ENCODE results near the gene KBTBD12.

The KBTBD12 gene

DNA sequence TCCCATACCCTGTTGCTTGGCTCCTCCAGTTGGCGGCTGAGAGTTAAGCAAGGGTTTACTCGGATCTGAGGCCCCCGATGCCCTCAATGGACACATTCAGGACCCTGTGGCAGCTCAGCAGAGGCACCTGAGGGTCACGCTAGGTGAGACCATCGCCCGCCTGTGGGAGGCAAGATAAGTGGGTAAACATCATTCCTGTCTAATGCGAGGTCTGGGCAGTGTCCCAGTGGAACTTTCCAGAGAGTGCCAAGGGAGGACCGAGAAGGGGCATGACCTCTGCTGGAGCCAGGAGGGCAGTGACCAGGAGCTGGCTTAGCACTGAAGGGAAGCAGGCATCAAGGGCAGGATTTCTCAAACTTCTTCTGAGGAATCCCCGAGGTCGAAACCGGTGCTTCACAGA, 71.8 kb downstream of the KBTBD12 start:
- DNase-seq, result no peak

DNA sequence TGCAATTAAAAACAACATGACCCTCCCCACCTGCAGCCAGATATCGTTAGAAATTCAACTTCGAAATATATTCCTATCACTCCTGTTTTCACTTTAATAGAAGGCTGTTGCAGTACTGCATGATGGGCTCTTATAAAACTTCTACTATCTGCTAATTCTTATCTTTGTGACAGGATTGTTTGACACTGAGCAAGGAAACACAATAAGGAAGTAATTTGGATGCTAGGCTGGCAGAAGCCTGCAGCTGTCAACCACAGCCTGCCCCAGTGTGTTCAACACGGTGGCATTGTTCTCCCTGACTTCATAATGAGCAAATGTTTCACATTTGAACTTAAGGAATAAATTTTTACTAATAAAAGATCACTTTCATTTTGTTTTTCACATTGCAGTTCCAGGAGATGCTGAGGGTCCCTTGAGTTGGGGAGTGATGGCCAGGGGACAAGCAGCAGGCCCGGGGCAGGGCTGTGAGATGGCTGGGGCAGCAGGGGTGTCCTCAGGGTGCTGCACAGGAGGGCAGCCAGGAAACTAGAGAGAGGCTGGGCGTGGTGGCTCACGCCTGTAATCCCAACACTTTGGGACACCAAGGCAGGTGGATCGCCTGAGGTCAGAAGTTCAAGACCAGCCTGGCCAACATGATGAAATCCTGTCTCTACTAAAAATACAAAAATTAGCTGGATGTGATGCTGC, 72.4 kb downstream of the KBTBD12 start:
- DNase-seq, result no peak

DNA sequence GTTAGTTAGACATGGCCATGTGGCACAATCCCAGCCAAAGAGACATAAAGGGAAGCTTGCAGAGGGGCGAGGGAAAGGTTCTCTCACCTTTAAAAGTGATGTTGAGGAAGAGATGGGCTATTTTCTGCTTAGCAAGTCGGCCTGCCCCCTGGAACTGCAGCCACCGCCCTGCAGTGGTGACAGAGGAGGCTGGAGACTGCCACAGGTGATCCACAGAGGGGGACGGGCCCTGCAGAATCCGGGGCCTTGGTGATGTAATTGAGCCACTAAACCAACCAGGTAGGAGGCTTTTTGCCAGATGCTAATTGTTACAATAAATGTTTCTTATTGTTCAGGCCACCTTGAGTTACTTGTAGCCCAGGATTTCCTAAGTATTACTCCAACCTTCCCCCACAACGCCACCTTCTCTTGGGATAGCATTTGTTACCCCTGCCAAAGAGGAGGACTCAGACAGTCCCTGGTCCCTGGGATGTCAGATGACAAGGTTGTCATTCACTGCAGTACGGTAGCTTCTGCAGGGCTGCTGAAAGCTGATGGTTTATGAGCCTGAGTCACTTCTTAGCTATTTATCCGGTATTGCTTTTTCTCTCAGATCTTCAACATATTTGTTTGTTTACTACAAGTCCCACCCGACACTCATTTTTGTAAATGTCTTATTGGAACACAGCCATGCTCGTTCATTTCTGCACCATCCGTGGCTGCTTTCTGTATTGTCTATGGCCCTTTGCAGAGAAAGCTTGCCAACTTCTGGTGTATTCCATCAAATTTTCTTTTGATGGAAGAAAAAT, 73.9 kb downstream of the KBTBD12 start:
- no peak for DNase-seq

DNA sequence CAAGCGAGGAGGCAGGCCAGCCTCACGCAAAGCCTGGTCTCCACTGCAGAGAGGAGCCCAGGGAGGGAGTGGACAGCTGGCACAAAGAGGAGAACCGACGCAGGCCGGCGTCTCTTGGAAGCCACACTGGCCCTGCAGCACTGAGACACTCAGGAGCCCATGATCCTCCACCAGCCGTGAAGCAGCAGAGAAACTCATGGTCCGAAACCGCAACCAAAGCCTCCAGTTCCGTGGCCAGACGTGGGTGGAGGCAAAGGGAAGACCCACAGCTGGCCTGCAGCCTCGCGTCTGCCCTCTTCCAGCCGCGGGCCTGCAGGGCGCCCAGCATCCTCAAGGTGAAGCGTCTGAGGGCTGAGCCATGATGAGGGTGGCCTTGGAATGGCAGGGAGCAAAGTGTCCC, 75.0 kb downstream of the KBTBD12 start:
- no peak for DNase-seq

DNA sequence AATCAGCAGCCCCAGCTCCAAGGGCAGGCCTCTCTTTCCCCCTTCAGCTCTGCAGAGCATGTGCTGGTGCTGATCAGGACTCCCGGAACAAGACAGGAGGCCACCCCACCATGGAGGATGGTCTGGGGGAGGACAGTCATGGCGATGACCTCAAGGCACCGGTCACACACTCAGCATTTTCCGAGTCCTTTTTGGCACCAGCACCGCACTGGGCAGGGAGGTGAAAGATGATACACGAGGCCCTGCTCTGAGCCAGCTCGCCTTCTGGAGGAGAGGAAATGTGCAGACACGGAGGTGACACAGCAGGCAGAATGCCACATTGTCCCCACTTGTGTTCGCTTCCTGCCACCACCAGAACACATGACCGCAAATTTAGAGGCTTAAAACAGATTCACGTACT, 75.4 kb downstream of the KBTBD12 start:
- no peak for DNase-seq

DNA sequence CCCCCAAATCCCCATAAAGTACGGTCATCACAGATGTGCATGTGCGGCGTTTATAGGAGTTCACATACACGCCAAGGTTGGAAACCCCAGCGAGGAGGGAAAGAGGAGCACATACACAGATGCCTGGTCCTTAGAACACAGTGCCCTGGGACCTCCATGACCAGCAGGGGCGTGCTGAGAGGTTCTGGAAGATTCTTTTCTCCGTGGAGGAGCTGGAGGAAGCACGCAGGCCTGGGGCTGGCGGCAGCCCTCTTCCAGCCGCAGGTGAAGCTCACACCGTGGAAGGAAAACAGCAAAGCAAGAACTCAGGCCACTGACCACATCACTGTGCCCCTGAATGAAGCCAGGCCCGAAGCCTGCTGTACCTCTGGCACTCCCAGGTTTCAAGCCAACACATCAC, 76.2 kb downstream of the KBTBD12 start:
- DNase-seq, result no peak

DNA sequence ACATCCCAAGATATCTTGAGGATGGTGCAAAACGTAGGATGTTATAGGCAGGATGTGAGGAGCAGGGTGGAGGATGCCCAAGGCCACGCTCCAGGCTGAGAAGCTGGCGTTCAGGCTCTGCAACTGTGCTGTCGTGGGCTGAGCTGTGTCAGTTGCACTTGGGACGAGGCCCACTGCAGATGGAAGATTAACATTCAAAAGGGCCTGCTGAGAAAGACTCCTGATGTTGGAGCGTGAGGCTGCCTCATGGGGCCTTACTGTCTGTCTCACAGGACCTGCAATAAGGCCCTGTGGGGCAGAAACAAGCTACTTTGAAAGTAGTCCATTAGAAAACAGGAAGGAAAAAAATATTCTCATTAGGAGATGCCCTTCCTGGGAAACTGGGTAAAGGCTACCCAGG, 76.6 kb downstream of the KBTBD12 start:
- DNase-seq, result no peak

DNA sequence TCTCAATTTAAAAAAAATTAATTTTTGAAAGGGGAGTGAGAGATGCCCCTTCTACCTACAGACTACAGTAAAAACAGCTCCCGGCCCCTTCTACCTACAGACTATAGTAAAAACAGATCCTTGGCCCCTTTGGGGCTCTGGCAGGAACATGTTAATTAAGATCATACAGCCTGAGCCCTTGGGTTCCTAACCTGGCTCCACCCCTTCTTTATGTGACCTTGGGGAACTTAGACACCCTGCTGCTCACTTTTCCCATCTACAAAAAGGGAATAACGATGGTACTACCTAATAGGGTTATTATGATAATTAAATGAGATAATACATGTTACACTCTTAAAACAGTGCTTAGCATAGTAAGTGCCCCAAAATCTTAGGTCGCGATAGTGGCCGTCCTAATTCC, 77.1 kb downstream of the KBTBD12 start:
- DNase-seq, result no peak

DNA sequence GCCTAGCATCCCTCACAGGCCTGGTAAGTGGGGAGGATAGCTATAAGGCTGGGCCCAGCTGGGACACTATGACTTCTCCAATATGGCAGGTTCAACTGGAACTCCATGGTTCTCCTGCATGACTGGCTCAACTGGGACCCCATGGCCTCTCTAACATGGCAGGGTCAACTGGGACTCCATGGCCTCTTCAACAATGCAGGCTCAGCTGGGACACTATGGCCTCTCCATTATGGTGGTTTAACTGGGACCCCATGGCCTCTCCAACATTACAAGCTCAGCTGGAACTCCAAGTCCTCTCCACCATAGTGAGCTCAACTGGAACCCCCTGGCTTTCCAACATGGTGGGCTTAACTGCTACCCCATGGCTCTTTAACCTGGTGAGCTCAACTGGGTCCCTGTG, 79.0 kb downstream of the KBTBD12 start:
- no peak for DNase-seq

DNA sequence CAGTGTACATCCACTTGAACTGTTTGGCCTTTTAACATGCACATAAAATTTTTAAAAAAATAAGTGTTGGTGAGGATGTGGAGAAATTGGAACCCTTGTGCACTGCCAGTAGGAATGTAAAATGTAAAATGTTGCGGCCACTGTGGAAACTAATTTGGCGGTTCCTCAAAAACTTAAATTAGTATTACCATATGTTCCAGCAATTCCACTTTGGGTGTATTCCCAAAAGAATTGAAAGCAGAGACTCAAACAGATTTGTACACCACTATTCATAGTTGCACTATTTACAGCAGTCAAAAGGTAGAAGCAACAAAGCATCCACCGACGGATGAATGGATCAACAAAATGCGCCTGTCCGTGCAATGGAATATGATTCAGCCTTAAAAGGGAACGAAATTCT, 82.0 kb downstream of the KBTBD12 start:
- DNase-seq, result no peak

DNA sequence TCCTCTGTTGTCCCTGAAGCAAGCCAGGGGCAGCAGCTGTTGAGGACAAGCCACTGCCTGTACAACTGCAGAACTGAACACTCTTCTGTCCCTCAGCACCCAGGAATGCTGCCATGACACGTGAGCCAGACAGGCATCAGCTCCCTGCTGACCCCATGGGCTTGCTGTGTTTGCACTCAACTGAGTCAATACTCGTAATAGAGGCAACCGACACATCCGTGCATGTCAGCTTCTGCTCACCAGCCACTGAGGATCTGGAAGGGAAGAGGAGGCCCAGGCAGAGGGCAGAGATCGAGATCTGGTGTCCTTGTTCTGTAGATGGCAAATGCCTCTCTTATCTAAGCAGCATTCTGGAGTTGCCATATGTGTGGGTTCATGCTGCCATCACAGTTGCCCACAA, 82.9 kb downstream of the KBTBD12 start:
- peak; percentile 67 for DNase-seq

DNA sequence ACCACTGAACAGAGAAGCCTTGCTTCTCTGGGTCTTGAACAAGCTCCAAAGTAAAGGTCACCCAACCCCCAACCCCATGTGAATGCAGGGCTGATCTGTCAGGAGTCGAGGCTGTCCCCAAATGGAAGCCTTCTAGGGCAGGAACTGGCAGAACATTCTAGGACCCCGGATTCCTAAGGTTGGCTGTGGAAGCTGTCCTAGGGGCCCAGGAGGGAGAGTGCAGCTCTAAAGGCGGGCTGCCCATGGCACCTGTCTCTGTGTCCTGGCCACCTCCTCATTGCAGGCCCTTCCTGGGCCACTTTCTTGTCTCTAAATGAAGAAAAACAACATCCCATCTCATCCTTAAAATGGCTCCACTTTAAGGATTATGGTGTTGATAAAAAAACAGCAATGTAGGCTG, 83.6 kb downstream of the KBTBD12 start:
- DNase-seq, result no peak

DNA sequence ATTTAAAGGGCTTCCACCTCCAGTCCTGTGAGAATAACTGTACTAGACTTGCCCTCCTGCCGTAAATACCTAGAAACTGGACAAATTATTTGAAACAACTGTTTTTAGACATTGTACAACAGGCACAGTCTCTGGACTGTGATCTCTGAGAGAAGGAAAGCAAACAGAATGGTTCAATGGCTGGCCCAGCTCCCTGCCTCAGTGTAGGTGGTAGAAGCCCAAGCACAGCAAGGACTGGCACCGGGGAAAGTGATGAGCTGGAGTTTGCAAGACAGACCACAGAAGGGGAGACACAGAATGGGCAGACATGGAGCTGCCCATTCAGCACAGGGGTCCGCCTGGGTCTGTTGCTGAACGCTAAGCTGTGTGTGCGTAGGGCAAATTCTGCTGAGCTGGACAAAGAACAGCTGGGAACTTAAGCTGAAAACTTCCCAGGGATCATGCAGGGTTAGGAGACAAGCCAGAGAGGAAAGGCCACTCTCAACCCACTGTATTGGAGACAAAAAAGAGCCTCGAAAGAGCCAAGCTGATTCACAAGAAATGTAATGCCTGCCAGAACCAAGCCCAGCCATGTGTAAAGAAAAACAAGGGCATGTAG, 84.6 kb downstream of the KBTBD12 start:
- no peak for DNase-seq

DNA sequence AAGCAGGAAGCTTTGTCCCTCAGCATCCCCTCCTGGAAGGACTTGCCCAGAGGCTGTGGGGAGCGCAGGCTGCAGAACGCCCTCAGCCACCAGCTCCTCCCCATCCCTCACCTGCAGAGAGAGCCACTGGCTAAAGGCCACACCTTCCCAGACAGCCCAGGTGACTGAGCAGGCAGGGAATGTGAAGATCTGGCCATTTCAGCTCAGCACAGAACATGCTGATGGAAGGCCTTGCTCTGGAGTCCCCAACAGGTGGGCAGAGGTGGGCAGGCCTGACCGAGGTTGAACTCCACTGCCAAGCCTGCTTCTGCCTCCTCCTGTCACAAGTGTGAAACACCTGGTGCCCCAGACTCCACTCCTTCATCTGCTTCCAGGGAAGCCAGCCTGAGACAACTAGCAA, 86.5 kb downstream of the KBTBD12 start:
- DNase-seq, result peak; percentile 44

DNA sequence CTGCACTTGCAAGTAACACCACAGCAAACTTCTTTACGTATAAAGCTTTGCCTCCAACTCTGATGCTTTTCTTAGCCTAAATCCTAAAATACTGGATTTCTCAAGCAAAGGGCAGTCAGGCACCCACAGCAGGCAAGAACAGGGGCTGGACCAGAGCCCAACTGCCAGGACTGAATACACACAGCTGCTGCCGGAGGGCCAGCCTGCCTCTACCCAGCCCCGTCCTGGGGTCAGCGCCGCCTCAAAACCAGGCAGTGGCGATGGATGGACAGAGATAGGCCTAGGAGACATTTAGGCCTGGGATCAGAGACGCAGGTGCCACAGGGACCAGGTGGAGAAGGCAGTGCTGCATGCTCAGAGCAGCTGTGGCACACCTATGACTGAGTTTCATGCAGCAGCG, 89.6 kb downstream of the KBTBD12 start:
- no peak for DNase-seq

DNA sequence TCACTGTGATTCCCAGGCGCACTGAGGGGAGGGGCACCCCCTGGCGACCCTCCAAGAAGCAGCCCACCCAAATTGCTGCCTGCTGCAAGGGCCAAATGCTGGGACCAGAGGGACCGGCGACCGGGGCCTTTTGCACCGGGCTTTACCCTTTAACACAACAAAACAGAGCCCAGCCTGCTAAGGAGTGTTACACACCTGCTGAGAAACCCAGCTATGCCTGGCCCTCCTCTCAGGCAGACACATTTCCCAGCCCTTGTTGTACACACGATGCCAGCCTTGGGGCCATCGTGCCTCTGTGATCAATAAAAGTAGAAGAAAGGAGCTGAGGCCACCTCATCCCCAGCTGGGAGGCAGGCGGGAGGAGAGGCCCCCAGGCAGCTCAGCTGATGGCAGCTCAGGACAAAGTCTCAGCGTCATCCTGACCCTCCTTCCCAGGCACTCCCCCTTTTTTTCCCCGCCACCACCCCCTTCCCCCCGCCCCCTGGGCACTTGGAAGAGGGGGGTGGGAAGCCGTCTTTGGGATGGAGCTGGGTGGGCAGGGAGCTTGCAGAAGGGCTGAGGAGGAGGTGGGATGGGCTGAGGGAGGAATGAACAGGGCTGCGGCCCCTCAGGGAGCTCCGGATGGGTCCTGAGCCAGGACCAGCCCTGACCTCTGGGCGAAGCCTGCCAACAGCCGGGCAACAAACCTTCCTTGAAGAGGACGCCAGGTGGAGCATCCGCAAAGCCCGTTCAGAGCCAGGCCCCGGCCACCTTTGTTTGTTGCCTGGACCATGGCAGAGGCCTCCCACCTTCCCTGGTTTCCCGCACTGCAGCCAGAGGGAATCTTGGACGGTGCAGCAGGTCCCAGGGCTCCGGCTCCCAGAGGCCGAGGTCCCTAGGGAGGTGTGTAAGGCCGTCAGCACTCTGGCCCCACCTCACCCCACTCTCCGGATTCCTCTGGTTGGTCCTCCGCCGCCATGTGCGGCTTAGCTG, 91.3 kb downstream of the KBTBD12 start:
- DNase-seq, result no peak

DNA sequence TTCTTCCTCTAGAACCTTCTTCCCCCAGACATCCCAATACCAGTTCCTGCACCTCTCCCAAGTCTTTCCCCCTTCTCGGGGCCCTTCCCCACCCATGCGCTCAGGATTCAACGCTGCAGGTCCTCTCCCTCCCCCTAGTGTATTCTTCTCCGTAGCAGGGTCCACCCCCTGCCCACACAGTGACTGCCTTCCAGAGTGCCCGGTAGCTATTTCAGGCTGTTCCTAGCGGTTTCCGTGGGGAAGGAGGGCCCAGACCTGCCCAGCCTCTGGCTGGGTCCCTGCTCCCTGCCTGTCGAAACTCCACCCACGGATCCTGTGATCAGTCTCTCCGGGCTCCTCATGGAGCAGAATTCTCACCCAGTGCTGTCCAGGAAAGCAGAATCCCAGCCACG, 92.0 kb downstream of the KBTBD12 start:
- DNase-seq, result no peak

DNA sequence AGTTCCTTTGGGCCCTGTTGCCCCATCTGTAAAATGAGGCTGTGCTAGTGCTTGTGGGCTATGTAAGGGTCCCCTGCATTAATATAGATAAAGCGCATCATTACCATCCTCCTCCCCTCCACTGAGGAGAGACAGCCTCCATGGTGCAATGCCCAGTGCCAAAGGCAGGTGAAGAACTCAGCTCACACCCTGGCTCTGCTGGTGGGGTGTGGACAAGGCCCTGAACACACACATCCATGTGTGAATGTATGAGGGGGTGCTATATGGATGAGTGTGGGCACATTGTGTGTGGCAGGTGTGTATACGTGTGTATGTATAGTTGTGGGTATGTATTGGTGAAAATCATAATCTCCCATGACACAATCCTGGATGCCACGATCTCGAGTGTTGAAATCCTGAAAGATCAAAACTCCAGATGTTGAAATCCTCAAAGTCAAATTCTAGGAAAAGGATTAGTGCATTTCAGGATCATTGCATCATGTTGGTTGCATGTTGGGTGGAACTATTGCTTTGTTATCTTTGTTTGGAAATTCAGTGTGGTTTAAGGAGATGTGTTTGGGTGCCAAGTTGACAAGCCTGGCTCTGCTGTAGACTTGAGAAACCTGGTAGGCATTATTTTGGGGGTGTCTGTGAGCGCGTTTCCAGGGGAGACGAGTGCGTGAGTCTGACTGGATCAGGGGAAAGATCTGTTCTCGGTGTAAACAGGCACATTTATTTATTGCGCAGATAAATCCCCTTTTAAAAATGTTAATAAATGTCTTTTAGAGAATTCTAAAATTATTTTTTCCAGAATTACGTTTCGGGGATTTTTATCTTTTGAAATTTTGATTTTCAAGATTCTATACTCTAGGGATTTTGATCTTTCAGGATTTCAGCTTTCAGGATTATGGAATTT, 95.2 kb downstream of the KBTBD12 start:
- no peak for DNase-seq

DNA sequence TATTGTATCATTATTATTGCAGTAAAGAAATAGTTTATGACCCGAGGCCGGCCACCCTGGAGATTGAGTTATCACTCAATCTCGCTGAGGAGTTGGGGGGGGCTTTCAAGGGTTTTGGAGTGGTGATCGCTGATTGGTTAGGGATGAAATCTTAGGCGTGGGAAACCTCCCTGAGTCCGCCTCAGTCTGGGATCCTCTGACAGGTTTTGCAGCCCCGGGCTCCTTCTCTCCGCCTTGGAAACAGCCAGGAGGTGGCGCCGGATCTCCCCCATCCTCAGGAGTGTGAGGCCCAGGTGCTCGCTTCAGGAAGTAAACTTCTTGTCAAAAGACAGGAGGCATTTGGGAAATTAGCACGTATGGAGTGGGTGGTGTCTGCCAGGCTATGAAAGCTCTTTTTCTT, 96.1 kb downstream of the KBTBD12 start:
- peak; percentile 85 for DNase-seq

DNA sequence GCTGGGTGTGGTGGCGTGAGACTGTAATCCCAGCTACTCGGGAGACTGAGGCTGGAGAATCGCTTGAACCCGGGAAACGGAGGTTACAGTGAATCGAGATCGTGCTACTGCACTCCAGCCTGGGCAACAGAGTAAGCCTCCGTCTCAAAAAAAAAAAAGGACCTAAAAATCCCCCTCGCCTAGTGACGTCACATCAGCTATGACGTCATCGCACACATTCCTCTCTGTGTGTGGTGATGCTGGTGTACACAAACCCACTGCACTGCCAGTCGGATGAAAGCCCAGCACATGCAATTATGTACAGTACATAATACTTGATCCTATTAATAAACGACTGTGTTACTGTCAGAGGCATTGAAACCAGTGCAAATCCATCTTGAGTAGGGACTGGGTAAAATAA, 97.0 kb downstream of the KBTBD12 start:
- peak; percentile 6 for DNase-seq

DNA sequence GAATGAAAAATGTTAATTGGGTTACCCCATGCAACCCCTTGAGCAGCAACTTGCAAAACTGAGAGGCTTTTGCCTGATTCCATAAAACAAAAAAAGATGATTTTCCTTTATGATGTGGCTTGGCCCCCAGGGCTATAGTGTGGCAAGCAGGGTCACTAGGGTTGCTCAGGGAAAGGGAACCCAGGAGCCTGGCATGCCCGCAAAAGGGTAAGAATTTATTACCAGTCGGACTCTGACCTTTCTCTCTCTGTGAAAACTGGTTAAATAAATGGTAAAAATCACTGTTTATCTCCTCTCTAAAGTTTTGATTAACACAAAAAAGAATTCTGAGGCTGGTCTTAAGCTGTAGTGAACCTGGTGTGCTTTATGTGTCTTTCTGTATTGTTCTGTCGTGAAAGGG, 99.5 kb downstream of the KBTBD12 start:
- DNase-seq, result no peak

DNA sequence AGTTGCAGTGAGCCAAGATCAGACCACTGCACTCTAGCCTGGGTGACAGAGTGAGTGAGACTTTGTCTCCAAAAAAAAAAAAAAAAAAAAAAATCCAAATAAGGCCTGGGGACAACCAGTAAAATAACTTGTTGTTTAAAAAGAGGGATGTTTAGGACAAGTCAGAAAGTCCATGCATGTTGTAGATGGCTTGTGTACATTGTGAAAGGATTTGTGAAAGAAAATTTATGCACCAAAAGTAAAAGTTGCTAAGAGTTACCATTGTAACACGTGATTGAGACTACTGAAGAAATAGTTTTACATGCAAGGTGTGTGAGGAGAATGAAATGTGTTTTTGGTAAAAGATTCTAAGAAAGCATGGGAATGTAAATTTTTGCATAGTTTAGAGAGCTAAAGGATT, 101.5 kb downstream of the KBTBD12 start:
- DNase-seq, result no peak
